Astrocyte of the spinal cord (primary cell): Measurements from ENCODE around the gene NRF1.
A peak's percentile ranks its signal among the peaks of the same experiment; 100 is the strongest.
"Not testable (repeated sequence)": the region's sequence is repeated elsewhere in the genome, so short reads cannot be mapped to it uniquely, and the experiment has no call there.

ENCODE experiments used
- DNase-seq: peaks from one replicate; pipeline ENCODE4 v3.0.0; 2011; ENCODE audit warnings: low read depth, low spot score
- H3K4me3 ChIP-seq: 2 replicates; pipeline ENCODE4 v1.5.1; 2011; ENCODE audit warnings: low read depth, mild to moderate bottlenecking, low read length, moderate library complexity
- CTCF ChIP-seq: IDR thresholded peaks from 2 replicates; pipeline ENCODE4 v1.5.1; 2012; ENCODE audit warnings: low read depth, mild to moderate bottlenecking, low read length, inconsistent platforms
- in situ Hi-C: cut with HindIII; loops from 2 replicates; pipeline ENCODE4 v1.10.0; 2017; ENCODE audit warnings: low sequenced_read_pairs

NRF1 gene

GRCh38 chr7:129667551-129667950, 56.0 kb downstream of the NRF1 start:
- no peak for DNase-seq
- TF ChIP-seq CTCF: no peak
- in situ Hi-C loops: no loop called here
- no peak overlapping the region for H3K4me3 ChIP-seq

GRCh38 chr7:129669901-129670300, 58.4 kb downstream of the NRF1 start:
- no peak for DNase-seq
- in situ Hi-C loops: no loop called here
- TF ChIP-seq CTCF: no peak
- no peak overlapping the region for H3K4me3 ChIP-seq

GRCh38 chr7:129670656-129671055, 59.1 kb downstream of the NRF1 start:
- in situ Hi-C loops: no loop called here
- TF ChIP-seq CTCF: no peak
- DNase-seq: peak; percentile 16
- H3K4me3 ChIP-seq: no peak overlapping the region

GRCh38 chr7:129671266-129671665, 59.7 kb downstream of the NRF1 start:
- H3K4me3 ChIP-seq: no peak overlapping the region
- in situ Hi-C loops: no loop called here
- TF ChIP-seq CTCF: no peak
- DNase-seq: no peak

GRCh38 chr7:129674475-129674874, 63.0 kb downstream of the NRF1 start:
- in situ Hi-C loops, DNase-seq, H3K4me3 ChIP-seq: not testable (repeated sequence)

- H3K4me3 ChIP-seq: no peak overlapping the region
- no peak for DNase-seq
- TF ChIP-seq CTCF: no peak
- in situ Hi-C loops: no loop called here
Observed at GRCh38 chr7:129675521-129675920, 64.0 kb downstream of the NRF1 start.

- no peak for TF ChIP-seq CTCF
- H3K4me3 ChIP-seq: no peak overlapping the region
- DNase-seq: no peak
- in situ Hi-C loops: no loop called here
Observed at GRCh38 chr7:129676017-129676897, 64.7 kb downstream of the NRF1 start.
